GM12878 (cell line): Measurements from ENCODE around the gene C11orf16. TPM values are rescaled to one million over a fixed set of nuclear protein-coding genes. Genes with fewer than 3 reads are reported as not detected.

Experiments
- ATAC-seq: fragments of 200-7000 bp; cut with Tn5 transposase; 3 replicates; pipeline ENCODE4 v1.9.1; 2020; ENCODE audit warnings: mild to moderate bottlenecking, moderate library complexity
- BruUV-seq: library from RNA; stranded (reverse); fragments of 400-500 nt; replicated peaks from 2 replicates; lab custom pipeline; 2021; lab: Mats Ljungman, UMichigan
- CTCF ChIA-PET: fragments of 300-600 bp; sonication (Branson Sonifier 250); formaldehyde crosslinking; extraction: SDS; loops from one replicate; lab custom pipeline; 2021; ENCODE audit warnings: inconsistent platforms; lab: Yijun Ruan, JAX
- POLR2A ChIA-PET: fragments of 350-600 bp; formaldehyde crosslinking; extraction: SDS; loops from one replicate; lab custom pipeline; 2021; ENCODE audit warnings: inconsistent platforms; lab: Charles Lee
- RAD21 ChIA-PET: fragments of 300-600 bp; sonication (Branson Sonifier 250); formaldehyde crosslinking; loops from one replicate; lab custom pipeline; 2023; ENCODE audit warnings: antibody characterized with exemption; ENCODE audit not compliant: unreplicated experiment; lab: Charles Lee
- SMC1A ChIA-PET: fragments of 300-600 bp; sonication (Branson Sonifier 250); formaldehyde crosslinking; loops from one replicate; lab custom pipeline; 2023; ENCODE audit not compliant: unreplicated experiment, uncharacterized antibody; lab: Charles Lee
- DNase-seq: peaks from one replicate; pipeline ENCODE4 v3.0.0-alpha.2; 2011; ENCODE audit warnings: low read depth, low spot score
- FAIRE-seq: peaks from 3 replicates; lab custom pipeline; 2011; peaks lifted over from hg19 to GRCh38; lab: Jason Lieb, UNC
- H2AFZ ChIP-seq: 2 replicates; pipeline ENCODE4 v1.6.0; 2011; ENCODE audit warnings: low read depth, low read length, control low read depth; ENCODE audit not compliant: control insufficient read depth
- H3K27ac ChIP-seq: 2 replicates; pipeline ENCODE4 v1.5.1; 2011; ENCODE audit warnings: control low read depth; ENCODE audit not compliant: control insufficient read depth, insufficient read depth
- H3K27me3 ChIP-seq, 2 experiments: replicated peaks in 1 of 2; 2 replicates each; pipeline versions ENCODE4 v1.6.0 to v1.6.1; 2011; ENCODE audit warnings: low read length in 1 of 2; ENCODE audit not compliant: control insufficient read depth in 2 of 2, insufficient read depth in 2 of 2
- H3K36me3 ChIP-seq, 2 experiments: 2 replicates each; pipeline ENCODE4 v1.5.1; 2011; ENCODE audit warnings: low read length in 1 of 2; ENCODE audit not compliant: control insufficient read depth in 2 of 2, insufficient read depth in 2 of 2
- H3K4me1 ChIP-seq: 2 replicates; pipeline ENCODE4 v1.6.1; 2011; ENCODE audit warnings: mild to moderate bottlenecking, low read length, moderate library complexity, mixed read lengths; ENCODE audit not compliant: control insufficient read depth, insufficient read depth
- H3K4me2 ChIP-seq: 2 replicates; pipeline ENCODE4 v1.6.0; 2011; ENCODE audit warnings: control low read depth; ENCODE audit not compliant: control insufficient read depth, insufficient read depth
- H3K4me3 ChIP-seq: fragments of 200-600 bp; sonication (generic); 2 replicates; pipeline ENCODE4 v1.5.1; 2016
- H3K79me2 ChIP-seq: 2 replicates; pipeline ENCODE4 v1.6.0; 2011; ENCODE audit warnings: low read length; ENCODE audit not compliant: control insufficient read depth, insufficient read depth
- H3K9ac ChIP-seq: 2 replicates; pipeline ENCODE4 v1.8.0; 2011; ENCODE audit warnings: low read length, control low read depth, mixed read lengths; ENCODE audit not compliant: control insufficient read depth, insufficient read depth
- H3K9me3 ChIP-seq: replicated peaks from 3 replicates; pipeline ENCODE4 v1.5.1; 2011; ENCODE audit warnings: mild to moderate bottlenecking, low read length; ENCODE audit not compliant: control insufficient read depth, insufficient read depth
- H4K20me1 ChIP-seq: 2 replicates; pipeline ENCODE4 v1.6.0; 2011; ENCODE audit not compliant: control insufficient read depth, insufficient read depth
- CHD4 ChIP-seq: fragments of 200-600 bp; sonication (generic); IDR thresholded peaks from 2 replicates; pipeline ENCODE4 v1.6.1; 2016; ENCODE audit warnings: mild to moderate bottlenecking
- EP300 ChIP-seq, 2 experiments: fragments of 150-350 bp in 1 of 2; IDR thresholded peaks; 2 replicates each; pipeline ENCODE4 v1.6.1; 2011 to 2012; ENCODE audit warnings: low read depth in 2 of 2, low read length in 2 of 2, borderline replicate concordance in 1 of 2, improper control_type of control experiment in 1 of 2, inconsistent platforms in 1 of 2; ENCODE audit not compliant: control insufficient read depth in 1 of 2
- GABPA ChIP-seq: IDR thresholded peaks from 2 replicates; pipeline ENCODE4 v1.6.1; 2014; ENCODE audit warnings: antibody characterized with exemption, low read depth, mild to moderate bottlenecking, inconsistent platforms
- IRF4 ChIP-seq: IDR thresholded peaks from 2 replicates; pipeline ENCODE4 v1.6.1; 2011; ENCODE audit warnings: low read depth, low read length
- JUND ChIP-seq: IDR thresholded peaks from 2 replicates; pipeline ENCODE4 v1.6.1; 2012; ENCODE audit warnings: low read depth, mild to moderate bottlenecking, low read length, improper control_type of control experiment, moderate library complexity
- MXI1 ChIP-seq: fragments of 150-350 bp; IDR thresholded peaks from 2 replicates; pipeline ENCODE4 v1.6.1; 2011; ENCODE audit warnings: low read depth, mild to moderate bottlenecking, inconsistent platforms, low read length, improper control_type of control experiment
- POLR2AphosphoS2 ChIP-seq: IDR thresholded peaks from 2 replicates; pipeline ENCODE4 v1.6.1; 2011; ENCODE audit warnings: low read depth, mild to moderate bottlenecking, low read length, improper control_type of control experiment, moderate library complexity
- RAD51 ChIP-seq: fragments of 450-650 bp; IDR thresholded peaks from 2 replicates; pipeline ENCODE4 v1.6.1; 2016; ENCODE audit warnings: moderate library complexity, mild to moderate bottlenecking, inconsistent platforms
- RB1 ChIP-seq: fragments of 450-650 bp; formaldehyde crosslinking; IDR thresholded peaks from 2 replicates; pipeline ENCODE4 v1.6.1; 2017; ENCODE audit warnings: mild to moderate bottlenecking, borderline replicate concordance
- SMAD1 ChIP-seq: fragments of 450-650 bp; IDR thresholded peaks from 2 replicates; pipeline ENCODE4 v1.6.1; 2018; ENCODE audit warnings: mild to moderate bottlenecking, low read depth; ENCODE audit not compliant: partially characterized antibody
- SP1 ChIP-seq: IDR thresholded peaks from one replicate; pipeline ENCODE4 v1.6.1; 2011; ENCODE audit warnings: low read depth, low read length
- SREBF2 ChIP-seq: IDR thresholded peaks from 2 replicates; pipeline ENCODE4 v1.6.1; 2012; ENCODE audit warnings: mild to moderate bottlenecking, low read length
- SRF ChIP-seq, 2 experiments: IDR thresholded peaks; 2 replicates each; pipeline ENCODE4 v1.6.1; 2011; ENCODE audit warnings: low read depth in 2 of 2, low read length in 2 of 2, mild to moderate bottlenecking in 1 of 2, moderate library complexity in 1 of 2
- WGBS: methylation state at CpG from one replicate; pipeline ENCODE4 v1.1.6; 2016; ENCODE audit warnings: low lambda C conversion rate; ENCODE audit not compliant: insufficient replicate concordance, insufficient coverage; ENCODE audit errors: missing lambda C conversion rate; 5-methylcytosine and 5-hydroxymethylcytosine counted together
- in situ Hi-C: fragments of 300-500 bp; cut with MboI; formaldehyde crosslinking; loops from 9 replicates; pipeline ENCODE4 v1.14.3; 2018; ENCODE audit warnings: mixed read lengths
- intact Hi-C: fragments of 100-400 bp; cut with micrococcal nuclease; formaldehyde crosslinking; loops from one replicate; pipeline ENCODE4 v1.14.2; 2022; ENCODE audit not compliant: unreplicated experiment
- polyA plus RNA-seq, 11 experiments: library from polyadenylated mRNA; depleted of rRNA in 4 of 11; unstranded in 6 of 11; stranded (reverse) in 5 of 11; fragments of >200 nt; fragmentation: Nextera tagmentation in 4 of 11; fragmentation: Illumina TruSeq in 1 of 11; extraction: Ambion mirVana in 4 of 11; extraction: Trizol in 1 of 11; gene quantifications; 1 replicate in 1 of 11; 2 replicates in 10 of 11; pipeline versions ENCODE4 v1.2.1 to v1.2.3, GENCODE V29; 2011 to 2016; ENCODE audit warnings: inconsistent platforms in 2 of 11, missing spikeins in 2 of 11, low read depth in 1 of 11
- total RNA-seq, 4 experiments: library from RNA; depleted of rRNA in 3 of 4; stranded (reverse); fragments of >200 nt in 3 of 4; fragmentation: Illumina TruSeq in 1 of 4; extraction: Trizol in 1 of 4; gene quantifications; 2 replicates each; pipeline versions ENCODE4 v1.2.1 to v1.2.3, GENCODE V29; 2013 to 2021
- TF ChIP-seq, protein P1 (sequence below): fragments of 450-650 bp; conservative IDR thresholded peaks from 2 replicates; pipeline ENCODE4 v1.6.1; 2017; ENCODE audit warnings: mild to moderate bottlenecking, moderate library complexity
- TF ChIP-seq, protein P2 (sequence below): fragments of 450-650 bp; IDR thresholded peaks from 2 replicates; pipeline ENCODE4 v1.6.1; 2017; ENCODE audit warnings: mild to moderate bottlenecking, moderate library complexity

C11orf16 gene
- total and polyA plus RNA-seq, 10 of the 15 experiments (the other 5 are each of a cell fraction or from before 2014, with no cell fraction given): 0.05 to 0.39 (median 0.32) TPM; not detected in 7

DNA sequence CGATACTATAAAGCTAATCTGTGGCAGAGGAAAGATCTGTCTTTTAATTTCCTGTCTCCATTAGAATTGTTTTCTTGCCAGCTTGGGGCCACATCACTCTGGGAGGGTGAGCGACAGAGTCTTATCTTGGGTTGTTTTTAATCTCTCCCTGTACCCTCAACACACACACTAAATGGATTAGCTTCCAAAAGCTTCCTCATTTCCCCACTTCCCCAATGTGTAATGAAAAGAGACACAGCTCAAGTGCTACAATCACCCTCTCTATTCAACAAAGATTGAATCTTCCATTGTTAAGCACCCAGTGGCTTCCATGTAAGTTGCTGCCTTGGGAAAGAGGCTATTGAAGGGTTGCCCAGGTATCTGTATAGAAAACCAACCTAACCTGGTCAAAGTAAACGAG lies 16.1 kb upstream of the C11orf16 start:
- no peaks in the 10 kb centered on the region for H3K4me1 ChIP-seq
- no peak overlapping the region for H2AFZ ChIP-seq
- H3K79me2 ChIP-seq: no peaks in the 10 kb centered on the region
- no peak overlapping the region for H3K27ac ChIP-seq
- ATAC-seq (no peak), FAIRE-seq (no peak), DNase-seq (no peak)
- ChIA-PET POLR2A (interaction anchor here (1.2 kb wide), 1 partner anchor 10 kb away, joined by 7 read pairs; no protein-coding TSS in a partner anchor), SMC1A (interaction anchor here (1.2 to 3.0 kb wide), 2 partner anchors 11 to 189 kb away, joined by 3 to 14 read pairs; no protein-coding TSS in a partner anchor), RAD21 (interaction anchor here (1.8 kb wide), 1 partner anchor 14 kb away, joined by 4 read pairs; no protein-coding TSS in a partner anchor), CTCF (interaction anchor here (0.9 to 6.9 kb wide), 4 partner anchors 10 to 67 kb away, joined by 3 to 57 read pairs (median 4); partner anchors contain the start of gene TMEM9B)
- TF ChIP-seq RAD51 (no peak), SP1 (no peak), IRF4 (no peak), RB1 (no peak), GABPA (no peak), MXI1 (no peak), POLR2AphosphoS2 (no peak), EP300 (IDR thresholded peaks at IDR 0.05; ENCODE audit: borderline replicate concordance in 1 of 2, control insufficient read depth in 1 of 2, low read depth in 2 of 2, low read length in 2 of 2) (no peak), SMAD1 (no peak), CHD4 (no peak), SREBF2 (no peak), JUND (no peak), SRF (IDR thresholded peaks at IDR 0.05; ENCODE audit: low read depth in 2 of 2, low read length in 2 of 2) (no peak)
- TF ChIP-seq, protein P1, sequence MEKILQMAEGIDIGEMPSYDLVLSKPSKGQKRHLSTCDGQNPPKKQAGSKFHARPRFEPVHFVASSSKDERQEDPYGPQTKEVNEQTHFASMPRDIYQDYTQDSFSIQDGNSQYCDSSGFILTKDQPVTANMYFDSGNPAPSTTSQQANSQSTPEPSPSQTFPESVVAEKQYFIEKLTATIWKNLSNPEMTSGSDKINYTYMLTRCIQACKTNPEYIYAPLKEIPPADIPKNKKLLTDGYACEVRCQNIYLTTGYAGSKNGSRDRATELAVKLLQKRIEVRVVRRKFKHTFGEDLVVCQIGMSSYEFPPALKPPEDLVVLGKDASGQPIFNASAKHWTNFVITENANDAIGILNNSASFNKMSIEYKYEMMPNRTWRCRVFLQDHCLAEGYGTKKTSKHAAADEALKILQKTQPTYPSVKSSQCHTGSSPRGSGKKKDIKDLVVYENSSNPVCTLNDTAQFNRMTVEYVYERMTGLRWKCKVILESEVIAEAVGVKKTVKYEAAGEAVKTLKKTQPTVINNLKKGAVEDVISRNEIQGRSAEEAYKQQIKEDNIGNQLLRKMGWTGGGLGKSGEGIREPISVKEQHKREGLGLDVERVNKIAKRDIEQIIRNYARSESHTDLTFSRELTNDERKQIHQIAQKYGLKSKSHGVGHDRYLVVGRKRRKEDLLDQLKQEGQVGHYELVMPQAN: no peak
- TF ChIP-seq, protein P2, sequence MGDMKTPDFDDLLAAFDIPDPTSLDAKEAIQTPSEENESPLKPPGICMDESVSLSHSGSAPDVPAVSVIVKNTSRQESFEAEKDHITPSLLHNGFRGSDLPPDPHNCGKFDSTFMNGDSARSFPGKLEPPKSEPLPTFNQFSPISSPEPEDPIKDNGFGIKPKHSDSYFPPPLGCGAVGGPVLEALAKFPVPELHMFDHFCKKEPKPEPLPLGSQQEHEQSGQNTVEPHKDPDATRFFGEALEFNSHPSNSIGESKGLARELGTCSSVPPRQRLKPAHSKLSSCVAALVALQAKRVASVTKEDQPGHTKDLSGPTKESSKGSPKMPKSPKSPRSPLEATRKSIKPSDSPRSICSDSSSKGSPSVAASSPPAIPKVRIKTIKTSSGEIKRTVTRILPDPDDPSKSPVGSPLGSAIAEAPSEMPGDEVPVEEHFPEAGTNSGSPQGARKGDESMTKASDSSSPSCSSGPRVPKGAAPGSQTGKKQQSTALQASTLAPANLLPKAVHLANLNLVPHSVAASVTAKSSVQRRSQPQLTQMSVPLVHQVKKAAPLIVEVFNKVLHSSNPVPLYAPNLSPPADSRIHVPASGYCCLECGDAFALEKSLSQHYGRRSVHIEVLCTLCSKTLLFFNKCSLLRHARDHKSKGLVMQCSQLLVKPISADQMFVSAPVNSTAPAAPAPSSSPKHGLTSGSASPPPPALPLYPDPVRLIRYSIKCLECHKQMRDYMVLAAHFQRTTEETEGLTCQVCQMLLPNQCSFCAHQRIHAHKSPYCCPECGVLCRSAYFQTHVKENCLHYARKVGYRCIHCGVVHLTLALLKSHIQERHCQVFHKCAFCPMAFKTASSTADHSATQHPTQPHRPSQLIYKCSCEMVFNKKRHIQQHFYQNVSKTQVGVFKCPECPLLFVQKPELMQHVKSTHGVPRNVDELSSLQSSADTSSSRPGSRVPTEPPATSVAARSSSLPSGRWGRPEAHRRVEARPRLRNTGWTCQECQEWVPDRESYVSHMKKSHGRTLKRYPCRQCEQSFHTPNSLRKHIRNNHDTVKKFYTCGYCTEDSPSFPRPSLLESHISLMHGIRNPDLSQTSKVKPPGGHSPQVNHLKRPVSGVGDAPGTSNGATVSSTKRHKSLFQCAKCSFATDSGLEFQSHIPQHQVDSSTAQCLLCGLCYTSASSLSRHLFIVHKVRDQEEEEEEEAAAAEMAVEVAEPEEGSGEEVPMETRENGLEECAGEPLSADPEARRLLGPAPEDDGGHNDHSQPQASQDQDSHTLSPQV: no peak
- peaks cover 2 to 10% of the 10 kb centered on the region in 2 experiments for H3K36me3 ChIP-seq
- in situ Hi-C loops (no loop called here), intact Hi-C loops (no loop called here)
- no peaks in the 10 kb centered on the region for H4K20me1 ChIP-seq
- no peak overlapping the region for H3K4me2 ChIP-seq
- WGBS: 81% methylated on average over 3 of the region's 3 CpGs
- no peaks in the 10 kb centered on the region for H3K9me3 ChIP-seq
- H3K27me3 ChIP-seq: no peaks in the 10 kb centered on the region
- BruUV-seq: no TSS peak
- no peak overlapping the region for H3K9ac ChIP-seq
- no peak overlapping the region for H3K4me3 ChIP-seq
